ENCODE measurements around the gene PIGK. TPM values are rescaled to one million over a fixed set of nuclear protein-coding genes. Genes with fewer than 3 reads are reported as not detected.

Gene PIGK
- total and polyA plus RNA-seq, 10 of the 15 experiments (the other 5 are each of a cell fraction or from before 2014, with no cell fraction given) = 9.1 to 27.4 (median 16.9) TPM

- intact Hi-C loops (cut with micrococcal nuclease; ENCODE audit: unreplicated experiment) (no loop called here), in situ Hi-C loops (cut with MboI) (no loop called here)
- SMC1A ChIA-PET (ENCODE audit: uncharacterized antibody, unreplicated experiment) = interaction anchor here (0.9 to 1.0 kb wide), 2 partner anchors 8 to 709 kb away, joined by 3 to 4 read pairs; no protein-coding TSS in a partner anchor
- Histone ChIP-seq H3K9me3 (replicated peaks; ENCODE audit: control insufficient read depth, insufficient read depth, low read length) (no peaks in the 10 kb centered on the region), H3K36me3 (ENCODE audit: control insufficient read depth in 2 of 2, insufficient read depth in 2 of 2, low read length in 1 of 2) (no peaks in the 10 kb centered on the region), H3K9ac (ENCODE audit: control insufficient read depth, insufficient read depth, low read length) (no peak overlapping the region), H3K27me3 (replicated peaks in 1 of 2; ENCODE audit: control insufficient read depth in 2 of 2, insufficient read depth in 2 of 2, low read length in 1 of 2) (no peaks in the 10 kb centered on the region; a peak in 1 of 4 replicates), H3K79me2 (ENCODE audit: control insufficient read depth, insufficient read depth, low read length) (no peaks in the 10 kb centered on the region), H3K4me3 (no peak overlapping the region), H4K20me1 (ENCODE audit: control insufficient read depth, insufficient read depth) (no peaks in the 10 kb centered on the region), H3K4me2 (ENCODE audit: control insufficient read depth, insufficient read depth) (no peak overlapping the region), H3K27ac (ENCODE audit: control insufficient read depth, insufficient read depth) (no peak overlapping the region), H2AFZ (ENCODE audit: control insufficient read depth, low read depth, low read length) (no peak overlapping the region), H3K4me1 (ENCODE audit: control insufficient read depth, insufficient read depth, low read length) (no peaks in the 10 kb centered on the region)
- TF ChIP-seq RUNX3 (IDR thresholded peaks at IDR 0.05; ENCODE audit: low read length) (no peak), NR2C2 (IDR thresholded peaks at IDR 0.05; ENCODE audit: borderline replicate concordance, control insufficient read depth, insufficient read length, low read depth) (no peak), RFX5 (IDR thresholded peaks at IDR 0.05; ENCODE audit: low read depth, low read length) (no peak), SREBF1 (IDR thresholded peaks at IDR 0.05; ENCODE audit: low read length) (no peak), CREB1 (IDR thresholded peaks at IDR 0.05; ENCODE audit: low read depth) (no peak)
- TF ChIP-seq, protein P1, sequence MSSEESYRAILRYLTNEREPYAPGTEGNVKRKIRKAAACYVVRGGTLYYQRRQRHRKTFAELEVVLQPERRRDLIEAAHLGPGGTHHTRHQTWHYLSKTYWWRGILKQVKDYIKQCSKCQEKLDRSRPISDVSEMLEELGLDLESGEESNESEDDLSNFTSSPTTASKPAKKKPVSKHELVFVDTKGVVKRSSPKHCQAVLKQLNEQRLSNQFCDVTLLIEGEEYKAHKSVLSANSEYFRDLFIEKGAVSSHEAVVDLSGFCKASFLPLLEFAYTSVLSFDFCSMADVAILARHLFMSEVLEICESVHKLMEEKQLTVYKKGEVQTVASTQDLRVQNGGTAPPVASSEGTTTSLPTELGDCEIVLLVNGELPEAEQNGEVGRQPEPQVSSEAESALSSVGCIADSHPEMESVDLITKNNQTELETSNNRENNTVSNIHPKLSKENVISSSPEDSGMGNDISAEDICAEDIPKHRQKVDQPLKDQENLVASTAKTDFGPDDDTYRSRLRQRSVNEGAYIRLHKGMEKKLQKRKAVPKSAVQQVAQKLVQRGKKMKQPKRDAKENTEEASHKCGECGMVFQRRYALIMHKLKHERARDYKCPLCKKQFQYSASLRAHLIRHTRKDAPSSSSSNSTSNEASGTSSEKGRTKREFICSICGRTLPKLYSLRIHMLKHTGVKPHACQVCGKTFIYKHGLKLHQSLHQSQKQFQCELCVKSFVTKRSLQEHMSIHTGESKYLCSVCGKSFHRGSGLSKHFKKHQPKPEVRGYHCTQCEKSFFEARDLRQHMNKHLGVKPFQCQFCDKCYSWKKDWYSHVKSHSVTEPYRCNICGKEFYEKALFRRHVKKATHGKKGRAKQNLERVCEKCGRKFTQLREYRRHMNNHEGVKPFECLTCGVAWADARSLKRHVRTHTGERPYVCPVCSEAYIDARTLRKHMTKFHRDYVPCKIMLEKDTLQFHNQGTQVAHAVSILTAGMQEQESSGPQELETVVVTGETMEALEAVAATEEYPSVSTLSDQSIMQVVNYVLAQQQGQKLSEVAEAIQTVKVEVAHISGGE (CRISPR knock-in tag; IDR thresholded peaks at IDR 0.05) = no peak
- no peak for ATAC-seq
- CTCF ChIA-PET = interaction anchor here (1.0 kb wide), 1 partner anchor 10 kb away, joined by 3 read pairs; no protein-coding TSS in a partner anchor
- FAIRE-seq = no peak
- RAD21 ChIA-PET (ENCODE audit: unreplicated experiment) = interaction anchor here (0.9 kb wide), 1 partner anchor 9 kb away, joined by 3 read pairs; no protein-coding TSS in a partner anchor
- POLR2A ChIA-PET = no interaction called here
- no peak for DNase-seq (ENCODE audit: low read depth, low spot score)
- no TSS peak for BruUV-seq (replicated peaks)
- 2% methylated on average over 3 of the region's 3 CpGs for WGBS (ENCODE audit: insufficient coverage, insufficient replicate concordance, low lambda C conversion rate, missing lambda C conversion rate)
These were observed 178.4 kb downstream of the PIGK start for GRCh38 chr1:77040826-77041225.

Measured in GM12878 (cell line).